Measurements from ENCODE around the gene SLC51B.
"Not testable (repeated sequence)": the region's sequence is repeated elsewhere in the genome, so short reads cannot be mapped to it uniquely, and the experiment has no call there.

Gene SLC51B

GRCh38 chr15:65044724-65045481, at the start of gene SLC51B:
TSS of gene SLC51B (plus strand) at chr15:65045387. CDS start at chr15:65050005, 4,618 bp downstream.
- DNase-seq (ENCODE audit: low read depth in 2 of 2), result no peak

GRCh38 chr15:64997066-64997465, 48.1 kb upstream of the SLC51B start:
- no peak for DNase-seq (ENCODE audit: low read depth in 2 of 2)

GRCh38 chr15:64997745-64998375, 47.3 kb upstream of the SLC51B start:
- DNase-seq (ENCODE audit: low read depth in 2 of 2), result no peak

GRCh38 chr15:65004993-65005392, 40.2 kb upstream of the SLC51B start:
- DNase-seq (ENCODE audit: low read depth in 2 of 2), result no peak

GRCh38 chr15:65006876-65007275, 38.3 kb upstream of the SLC51B start:
- no peak for DNase-seq (ENCODE audit: low read depth in 2 of 2)

GRCh38 chr15:65008983-65009382, 36.2 kb upstream of the SLC51B start:
- DNase-seq (ENCODE audit: low read depth in 2 of 2), result no peak

- DNase-seq (ENCODE audit: low read depth in 2 of 2), result not testable (repeated sequence)
Observed at GRCh38 chr15:65011198-65011597, 34.0 kb upstream of the SLC51B start.

GRCh38 chr15:65020419-65020818, 24.8 kb upstream of the SLC51B start:
- DNase-seq (ENCODE audit: low read depth in 2 of 2), result no peak

GRCh38 chr15:65021488-65021887, 23.7 kb upstream of the SLC51B start:
- DNase-seq (ENCODE audit: low read depth in 2 of 2), result no peak

GRCh38 chr15:65026756-65027155, 18.4 kb upstream of the SLC51B start:
- no peak for DNase-seq (ENCODE audit: low read depth in 2 of 2)

GRCh38 chr15:65027593-65027992, 17.6 kb upstream of the SLC51B start:
- DNase-seq (ENCODE audit: low read depth in 2 of 2), result no peak

- DNase-seq (ENCODE audit: low read depth in 2 of 2), result no peak
Observed at GRCh38 chr15:65028338-65028737, 16.8 kb upstream of the SLC51B start.

- DNase-seq (ENCODE audit: low read depth in 2 of 2), result peak; percentile 54 to 63
Observed at GRCh38 chr15:65028921-65029735, 16.1 kb upstream of the SLC51B start, which contains the start of gene MTFMT. TSS of gene MTFMT (minus strand) at chr15:65029639. CDS start at chr15:65029613, 26 bp downstream.

GRCh38 chr15:65029736-65030208, 15.4 kb upstream of the SLC51B start:
- no peak for DNase-seq (ENCODE audit: low read depth in 2 of 2)

GRCh38 chr15:65032801-65033537, 12.2 kb upstream of the SLC51B start:
- DNase-seq (ENCODE audit: low read depth in 2 of 2), result no peak

GRCh38 chr15:65033659-65034269, 11.4 kb upstream of the SLC51B start:
- DNase-seq (ENCODE audit: low read depth in 2 of 2), result peak in 1 of 2 experiments; percentile 20

GRCh38 chr15:65034719-65035118, 10.5 kb upstream of the SLC51B start:
- DNase-seq (ENCODE audit: low read depth in 2 of 2), result no peak

GRCh38 chr15:65037309-65037708, 7.9 kb upstream of the SLC51B start:
- no peak for DNase-seq (ENCODE audit: low read depth in 2 of 2)

- no peak for DNase-seq (ENCODE audit: low read depth in 2 of 2)
Observed at GRCh38 chr15:65038428-65038827, 6.8 kb upstream of the SLC51B start.

GRCh38 chr15:65038836-65039235, 6.4 kb upstream of the SLC51B start:
- no peak for DNase-seq (ENCODE audit: low read depth in 2 of 2)

GRCh38 chr15:65040461-65040860, 4.7 kb upstream of the SLC51B start:
- DNase-seq (ENCODE audit: low read depth in 2 of 2), result no peak

Measured in fibroblast of skin of left quadriceps (primary cell).